H1 (cell line): Measurements from ENCODE around the gene ZPR1. TPM values are rescaled to one million over a fixed set of nuclear protein-coding genes. Genes with fewer than 3 reads are reported as not detected.

Experiments used
- CTCF ChIA-PET: fragments of 300-600 bp; sonication (Branson Sonifier 250); formaldehyde crosslinking; loops from one replicate; lab custom pipeline; 2021; ENCODE audit not compliant: partially characterized antibody; lab: Charles Lee
- POLR2A ChIA-PET: fragments of 300-600 bp; sonication (Branson Sonifier 250); formaldehyde crosslinking; loops from one replicate; lab custom pipeline; 2021; ENCODE audit warnings: inconsistent platforms; ENCODE audit not compliant: partially characterized antibody; lab: Charles Lee
- DNase-seq, 2 experiments: peaks; one replicate each; pipeline versions ENCODE4 v3.0.0 to v3.0.0-alpha.2; 2010 to 2022; ENCODE audit warnings: low spot score in 2 of 2, low read depth in 1 of 2, mixed read lengths in 1 of 2
- FAIRE-seq: peaks from 2 replicates; lab custom pipeline; 2011; peaks lifted over from hg19 to GRCh38; lab: Jason Lieb, UNC
- H2AFZ ChIP-seq: 2 replicates; pipeline ENCODE4 v1.8.1; 2012; ENCODE audit warnings: low read length, inconsistent platforms
- H2AK5ac ChIP-seq: 2 replicates; pipeline ENCODE4 v1.6.1; 2013; ENCODE audit warnings: low read depth, low read length
- H2BK120ac ChIP-seq: replicated peaks from 2 replicates; pipeline ENCODE3; 2013; ENCODE audit warnings: low read depth, low read length, inconsistent platforms
- H2BK12ac ChIP-seq: 2 replicates; pipeline ENCODE4 v1.6.1; 2013; ENCODE audit warnings: low read depth, low read length
- H2BK15ac ChIP-seq: 2 replicates; pipeline ENCODE4 v1.6.1; 2013; ENCODE audit warnings: low read length
- H2BK20ac ChIP-seq: 2 replicates; pipeline ENCODE4 v1.6.1; 2013; ENCODE audit warnings: low read length
- H2BK5ac ChIP-seq: 2 replicates; pipeline ENCODE4 v1.6.1; 2013; ENCODE audit warnings: low read depth, low read length
- H3K14ac ChIP-seq: 2 replicates; pipeline ENCODE4 v1.6.1; 2013; ENCODE audit warnings: inconsistent platforms; ENCODE audit not compliant: insufficient read length
- H3K18ac ChIP-seq: 2 replicates; pipeline ENCODE4 v1.6.1; 2013; ENCODE audit warnings: low read length; ENCODE audit errors: extremely low read depth
- H3K23ac ChIP-seq: 2 replicates; pipeline ENCODE4 v1.6.1; 2013; ENCODE audit warnings: inconsistent platforms; ENCODE audit not compliant: insufficient read length
- H3K23me2 ChIP-seq: 2 replicates; pipeline ENCODE4 v1.6.1; 2013; ENCODE audit warnings: low read depth, low read length
- H3K27ac ChIP-seq: 2 replicates; pipeline ENCODE4 v1.6.1; 2011; ENCODE audit warnings: low read depth, low read length, inconsistent platforms
- H3K27me3 ChIP-seq, 4 experiments: replicated peaks in 1 of 4; 1 replicate in 1 of 4; 2 replicates in 3 of 4; pipeline versions ENCODE4 v1.6.1 to v1.8.1; 2011 to 2013; ENCODE audit warnings: low read length in 3 of 4, mild to moderate bottlenecking in 3 of 4, inconsistent platforms in 2 of 4, mixed read lengths in 2 of 4, moderate library complexity in 1 of 4; ENCODE audit not compliant: control insufficient read depth in 3 of 4, insufficient read depth in 3 of 4; ENCODE audit errors: extremely low read depth in 1 of 4
- H3K36me3 ChIP-seq, 4 experiments: 2 replicates each; pipeline versions ENCODE4 v1.6.1 to v1.8.1; 2011 to 2013; ENCODE audit warnings: mild to moderate bottlenecking in 4 of 4, low read length in 3 of 4, moderate library complexity in 2 of 4, control low read depth in 1 of 4, inconsistent platforms in 1 of 4; ENCODE audit not compliant: insufficient read depth in 4 of 4, control insufficient read depth in 2 of 4
- H3K4ac ChIP-seq: replicated peaks from 2 replicates; pipeline ENCODE3; 2013; ENCODE audit warnings: low read length, low read depth, mixed read lengths, inconsistent platforms; ENCODE audit not compliant: insufficient read length
- H3K4me1 ChIP-seq, 4 experiments: replicated peaks in 1 of 4; 1 replicate in 1 of 4; 2 replicates in 3 of 4; pipeline versions ENCODE4 v1.6.1 to v1.8.1; 2011 to 2013; ENCODE audit warnings: low read length in 3 of 4, inconsistent platforms in 2 of 4, mixed read lengths in 1 of 4; ENCODE audit not compliant: insufficient read depth in 4 of 4, control insufficient read depth in 3 of 4
- H3K4me2 ChIP-seq, 2 experiments: 2 replicates each; pipeline versions ENCODE4 v1.6.1 to v1.8.1; 2011 to 2013; ENCODE audit warnings: low read depth in 2 of 2, low read length in 2 of 2, control low read depth in 1 of 2, inconsistent platforms in 1 of 2, mild to moderate bottlenecking in 1 of 2; ENCODE audit not compliant: insufficient read depth in 1 of 2
- H3K4me3 ChIP-seq, 4 experiments: fragments of 200-600, 300-600 bp in 1 of 4; sonication (generic), shearing (Covaris generic), sonication (Bioruptor Twin) in 1 of 4; 2 replicates each; pipeline versions ENCODE4 v1.5.1 to v1.8.1; 2011 to 2016; ENCODE audit warnings: low read length in 4 of 4, low read depth in 3 of 4, control low read depth in 2 of 4, inconsistent platforms in 2 of 4, mild to moderate bottlenecking in 2 of 4, mixed read lengths in 1 of 4, moderate library complexity in 1 of 4; ENCODE audit not compliant: insufficient read depth in 2 of 4; ENCODE audit errors: extremely low read depth in 1 of 4
- H3K56ac ChIP-seq: replicated peaks from 2 replicates; pipeline ENCODE3; 2013; ENCODE audit warnings: low read depth, mild to moderate bottlenecking, mixed read lengths, low read length, inconsistent platforms; ENCODE audit not compliant: insufficient read length
- H3K79me1 ChIP-seq: 2 replicates; pipeline ENCODE4 v1.6.1; 2013; ENCODE audit warnings: low read depth, low read length, control low read depth
- H3K79me2 ChIP-seq, 2 experiments: 2 replicates each; pipeline versions ENCODE4 v1.6.1 to v1.8.1; 2012 to 2013; ENCODE audit warnings: low read length in 2 of 2, mild to moderate bottlenecking in 2 of 2, inconsistent platforms in 1 of 2; ENCODE audit not compliant: insufficient read depth in 2 of 2, control insufficient read depth in 1 of 2
- H3K9ac ChIP-seq, 4 experiments: replicated peaks in 1 of 4; 1 replicate in 1 of 4; 2 replicates in 3 of 4; pipeline versions ENCODE4 v1.6.1 to v1.8.1; 2011 to 2013; ENCODE audit warnings: low read depth in 3 of 4, low read length in 3 of 4, control low read depth in 2 of 4, mild to moderate bottlenecking in 2 of 4, moderate library complexity in 2 of 4, inconsistent platforms in 1 of 4; ENCODE audit errors: extremely low read depth in 1 of 4
- H3K9me3 ChIP-seq, 2 experiments: 2 replicates each; pipeline versions ENCODE4 v1.6.1 to v1.8.1; 2012 to 2013; ENCODE audit warnings: mild to moderate bottlenecking in 2 of 2, moderate library complexity in 2 of 2, control low read depth in 1 of 2, inconsistent platforms in 1 of 2, low read depth in 1 of 2, low read length in 1 of 2, mixed read lengths in 1 of 2; ENCODE audit not compliant: insufficient read depth in 2 of 2
- H4K20me1 ChIP-seq, 2 experiments: replicated peaks in 1 of 2; 2 replicates each; pipeline versions ENCODE3 to v1.8.1; 2011 to 2013; ENCODE audit warnings: inconsistent platforms in 2 of 2, low read length in 2 of 2, mild to moderate bottlenecking in 1 of 2; ENCODE audit not compliant: insufficient read depth in 2 of 2, control insufficient read depth in 1 of 2
- H4K5ac ChIP-seq: 2 replicates; pipeline ENCODE4 v1.6.1; 2013; ENCODE audit warnings: low read length, low read depth, mixed read lengths, inconsistent platforms; ENCODE audit not compliant: insufficient read length
- H4K8ac ChIP-seq: 2 replicates; pipeline ENCODE4 v1.8.0; 2013; ENCODE audit warnings: mild to moderate bottlenecking, moderate library complexity, low read length, inconsistent platforms; ENCODE audit not compliant: insufficient read depth; ENCODE audit errors: extremely low read depth
- H4K91ac ChIP-seq: replicated peaks from 2 replicates; pipeline ENCODE3; 2013; ENCODE audit warnings: low read length, mixed read lengths, inconsistent platforms; ENCODE audit not compliant: insufficient read length
- CBX5 ChIP-seq: fragments of 300-800, 300-1000 bp; sonication (generic); IDR thresholded peaks from 2 replicates; pipeline ENCODE4 v1.7.1; 2016; ENCODE audit warnings: antibody characterized with exemption, low read length, low read depth
- CTBP2 ChIP-seq: IDR thresholded peaks from 2 replicates; pipeline ENCODE4 v1.7.0; 2011; ENCODE audit warnings: borderline replicate concordance, mild to moderate bottlenecking, moderate library complexity, mixed read lengths, low read length; ENCODE audit not compliant: insufficient read depth, insufficient read length
- GTF2F1 ChIP-seq: IDR thresholded peaks from 2 replicates; pipeline ENCODE4 v1.6.1; 2012; ENCODE audit warnings: low read depth, low read length, improper control_type of control experiment, borderline replicate concordance
- NRF1 ChIP-seq: IDR thresholded peaks from 2 replicates; pipeline ENCODE4 v1.6.1; 2011; ENCODE audit warnings: mild to moderate bottlenecking, low read depth, low read length, improper control_type of control experiment
- POU5F1 ChIP-seq: IDR thresholded peaks from 2 replicates; pipeline ENCODE4 v1.6.1; 2011; ENCODE audit warnings: low read depth, mild to moderate bottlenecking, low read length, moderate library complexity
- RAD21 ChIP-seq, 2 experiments: IDR thresholded peaks in 1 of 2; conservative IDR thresholded peaks in 1 of 2; 2 replicates each; pipeline ENCODE4 v1.6.1; 2011; ENCODE audit warnings: low read depth in 2 of 2, low read length in 2 of 2, improper control_type of control experiment in 1 of 2, inconsistent platforms in 1 of 2, mild to moderate bottlenecking in 1 of 2, moderate library complexity in 1 of 2
- SAP30 ChIP-seq: fragments of 300-600 bp; sonication (generic); IDR thresholded peaks from 2 replicates; pipeline ENCODE4 v1.7.1; 2012; ENCODE audit warnings: low read length, moderate library complexity, mild to moderate bottlenecking, inconsistent platforms; ENCODE audit not compliant: insufficient read depth, insufficient replicate concordance
- SP1 ChIP-seq: IDR thresholded peaks from 2 replicates; pipeline ENCODE4 v1.6.1; 2011; ENCODE audit warnings: low read depth, low read length
- SP2 ChIP-seq: IDR thresholded peaks from 2 replicates; pipeline ENCODE4 v1.6.1; 2012; ENCODE audit warnings: mild to moderate bottlenecking, low read length, inconsistent platforms
- TCF12 ChIP-seq: IDR thresholded peaks from 2 replicates; pipeline ENCODE4 v1.6.1; 2011; ENCODE audit warnings: low read depth, mild to moderate bottlenecking, low read length
- WGBS, 2 experiments: shearing (Covaris generic) in 1 of 2; methylation state at CpG; one replicate each; pipeline versions ENCODE4 v1.1.6 to v1.1.7; 2013 to 2015; ENCODE audit warnings: low lambda C conversion rate in 2 of 2, mixed read lengths in 2 of 2, inconsistent platforms in 1 of 2, low coverage in 1 of 2, missing lambda C conversion rate in 1 of 2; ENCODE audit not compliant: insufficient replicate concordance in 2 of 2, insufficient coverage in 1 of 2, insufficient read length in 1 of 2; ENCODE audit errors: extremely low coverage in 1 of 2, missing lambda C conversion rate in 1 of 2; 5-methylcytosine and 5-hydroxymethylcytosine counted together
- polyA plus RNA-seq, 7 experiments: library from polyadenylated mRNA; depleted of rRNA in 3 of 7; stranded (reverse) in 5 of 7; unstranded in 2 of 7; fragments of >200 nt in 5 of 7; fragments of 200-250 nt in 2 of 7; gene quantifications; 1 replicate in 5 of 7; 2 replicates in 1 of 7; 4 replicates in 1 of 7; pipeline versions ENCODE4 v1.2.1 to v1.2.3, GENCODE V29; 2011 to 2013; ENCODE audit warnings: missing spikeins in 2 of 7, mixed read lengths in 2 of 7
- total RNA-seq: library from RNA; stranded (reverse); fragmentation: NEBNext Ultra II Directional; extraction: Animal tissue kit (Norgen Biotek cat#: 25700); gene quantifications from 2 replicates; pipeline ENCODE4 v1.2.1, GENCODE V29; 2021
- TF ChIP-seq, protein P1 (sequence below): IDR thresholded peaks from 2 replicates; pipeline ENCODE4 v1.6.1; 2012; ENCODE audit warnings: inconsistent platforms

ZPR1 gene
- total and polyA plus RNA-seq, 2 of the 8 experiments (the other 6 are each of a cell fraction or from before 2014, with no cell fraction given), result 36.7 to 70.5 TPM

DNA sequence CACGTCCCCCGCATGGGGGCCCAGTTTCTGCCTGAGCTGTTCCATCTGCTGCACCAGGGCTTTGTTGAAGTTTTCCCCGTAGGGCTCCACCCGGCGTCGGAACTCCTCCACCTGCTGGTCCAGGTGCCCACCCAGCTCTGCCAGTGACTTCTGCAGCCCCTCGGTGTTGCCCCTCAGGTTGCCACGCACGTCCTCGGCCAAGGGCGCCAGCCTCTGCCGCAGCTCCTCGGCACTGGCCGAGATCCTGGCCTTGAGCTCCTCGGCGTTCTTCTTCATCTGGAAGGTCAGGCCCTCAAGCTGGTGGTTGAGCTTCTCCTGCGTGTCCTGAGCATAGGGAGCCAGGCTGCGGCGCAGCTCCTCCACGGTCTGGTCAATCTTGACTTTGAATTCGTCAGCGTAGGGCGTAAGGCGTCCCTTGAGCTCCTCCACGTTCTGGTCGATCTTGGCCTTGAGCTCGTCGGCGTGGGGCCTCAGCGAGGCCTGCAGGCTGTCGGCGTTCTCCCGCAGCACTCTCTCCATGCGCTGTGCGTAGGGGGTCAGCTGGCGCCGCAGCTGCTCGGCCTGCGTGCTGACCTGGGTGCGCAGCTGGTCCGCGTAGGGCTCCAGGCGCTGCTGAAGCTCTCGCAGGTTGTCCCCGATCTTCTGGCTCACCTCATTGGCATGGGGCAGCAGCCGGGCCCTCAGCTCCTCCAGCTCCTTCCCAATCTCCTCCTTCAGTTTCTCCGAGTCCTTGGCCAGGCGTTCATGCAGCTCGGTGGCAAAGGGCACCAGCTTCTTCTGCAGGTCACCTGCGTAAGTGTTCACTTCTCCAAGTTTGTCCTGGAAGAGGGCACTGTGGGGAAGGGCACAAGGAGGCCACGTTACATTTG is 33.5 kb upstream of the ZPR1 start:
- Histone ChIP-seq H3K4me3 (no peak overlapping the region), H3K9me3 (no peaks in the 10 kb centered on the region), H3K79me1 (no peaks in the 10 kb centered on the region), H3K23me2 (no peaks in the 10 kb centered on the region; the same call in 1 of the 2 replicates), H2BK5ac (no peak overlapping the region), H2AK5ac (no peak overlapping the region; the same call in 1 of the 2 replicates), H3K36me3 (no peaks in the 10 kb centered on the region), H3K27ac (no peak overlapping the region), H3K14ac (no peak overlapping the region), H2BK120ac (no peak overlapping the region), H4K91ac (no peak overlapping the region), H3K23ac (no peak overlapping the region), H4K20me1 (no peaks in the 10 kb centered on the region), H3K79me2 (no peaks in the 10 kb centered on the region), H3K9ac (no peak overlapping the region), H2BK12ac (no peak overlapping the region), H2BK20ac (no peak overlapping the region), H4K8ac (peak overlapping the region; percentile 4; the same call in 1 of the 2 replicates), H3K4me2 (no peak overlapping the region), H3K56ac (no peak overlapping the region), H2BK15ac (no peak overlapping the region), H3K4ac (no peak overlapping the region), H2AFZ (no peak overlapping the region), H3K18ac (no peak overlapping the region), H3K27me3 (no peaks in the 10 kb centered on the region), H3K4me1 (no peaks in the 10 kb centered on the region), H4K5ac (no peak overlapping the region)
- ChIA-PET POLR2A (interaction anchor here (1.1 kb wide), 1 partner anchor 8 kb away, joined by 3 read pairs; the partner anchor contains the start of gene APOC3), CTCF (interaction anchor here (0.7 to 6.9 kb wide), 9 partner anchors 8 to 285 kb away, joined by 3 to 60 read pairs (median 5); partner anchors contain the start of genes APOA1, APOA5, APOC3 and ZPR1)
- no peak for FAIRE-seq
- no peak for DNase-seq
- no peak for TF ChIP-seq SAP30
- no peak for TF ChIP-seq GTF2F1
- no peak for TF ChIP-seq NRF1
- no peak for TF ChIP-seq RAD21 (IDR thresholded peaks at IDR 0.05 in 1 of 2, conservative IDR thresholded peaks at IDR 0.05 in 1 of 2; ENCODE audit: low read depth in 2 of 2, low read length in 2 of 2)
- TF ChIP-seq POU5F1, result no peak
- no peak for TF ChIP-seq SP2
- TF ChIP-seq CBX5, result no peak
- TF ChIP-seq TCF12, result no peak
- TF ChIP-seq CTBP2, result no peak
- no peak for TF ChIP-seq SP1
- TF ChIP-seq, protein P1, sequence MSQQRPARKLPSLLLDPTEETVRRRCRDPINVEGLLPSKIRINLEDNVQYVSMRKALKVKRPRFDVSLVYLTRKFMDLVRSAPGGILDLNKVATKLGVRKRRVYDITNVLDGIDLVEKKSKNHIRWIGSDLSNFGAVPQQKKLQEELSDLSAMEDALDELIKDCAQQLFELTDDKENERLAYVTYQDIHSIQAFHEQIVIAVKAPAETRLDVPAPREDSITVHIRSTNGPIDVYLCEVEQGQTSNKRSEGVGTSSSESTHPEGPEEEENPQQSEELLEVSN, result no peak
- 92% methylated on average over 50 of the region's 51 CpGs; no CpG with 5 or more reads in 1 of the 2 experiments for WGBS, 2 experiments
